Activated CD4-positive, alpha-beta T cell treated with anti-CD3 and anti-CD28 coated beads, Interleukin-2, amount 50 U/mL, for 4 hours (primary cell): ENCODE results near the gene GINS2.
A peak's percentile ranks its signal among the peaks of the same experiment; 100 is the strongest.

Experiments used
- DNase-seq, 2 experiments: peaks; one replicate each; pipeline ENCODE4 v3.0.0-alpha.2; 2020

Gene GINS2

GRCh38 chr16:85665929-85666328, 22.8 kb downstream of the GINS2 start:
- no peak for DNase-seq

GRCh38 chr16:85665373-85665740, 23.4 kb downstream of the GINS2 start:
- no peak for DNase-seq

- DNase-seq: no peak
Measured at GRCh38 chr16:85664580-85665372, 24.0 kb downstream of the GINS2 start.

DNA sequence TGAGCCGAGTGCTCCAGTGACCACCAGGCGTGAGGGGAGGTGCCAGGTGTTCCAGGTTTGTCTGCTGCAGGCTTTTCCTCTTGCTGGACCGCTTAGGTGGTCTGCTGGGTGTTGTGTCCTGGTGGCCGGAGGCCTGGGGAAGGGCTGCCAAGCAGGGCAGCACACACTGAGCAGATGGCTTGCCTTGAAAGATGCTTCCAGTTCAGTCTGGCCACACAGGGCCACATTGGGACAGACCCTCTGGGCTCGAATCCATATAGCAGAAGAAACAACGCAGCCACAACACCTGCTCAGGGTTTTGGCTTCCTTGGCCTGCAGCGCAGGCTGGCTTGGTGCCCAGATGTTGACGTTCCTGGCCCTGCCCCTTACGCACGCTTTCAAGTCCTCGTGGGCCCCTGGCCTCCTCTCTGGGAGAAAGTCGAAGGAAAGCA, 24.8 kb downstream of the GINS2 start:
- no peak for DNase-seq

- no peak for DNase-seq
Measured at GRCh38 chr16:85662976-85663830, 25.6 kb downstream of the GINS2 start.

- DNase-seq: no peak
Measured at GRCh38 chr16:85662482-85662812, 26.3 kb downstream of the GINS2 start.

GRCh38 chr16:85661740-85662481, 26.8 kb downstream of the GINS2 start:
- no peak for DNase-seq

- DNase-seq: no peak
Measured at GRCh38 chr16:85660843-85661739, 27.7 kb downstream of the GINS2 start.

GRCh38 chr16:85659805-85660511, 28.8 kb downstream of the GINS2 start:
- peak; percentile 46 to 51 for DNase-seq

DNA sequence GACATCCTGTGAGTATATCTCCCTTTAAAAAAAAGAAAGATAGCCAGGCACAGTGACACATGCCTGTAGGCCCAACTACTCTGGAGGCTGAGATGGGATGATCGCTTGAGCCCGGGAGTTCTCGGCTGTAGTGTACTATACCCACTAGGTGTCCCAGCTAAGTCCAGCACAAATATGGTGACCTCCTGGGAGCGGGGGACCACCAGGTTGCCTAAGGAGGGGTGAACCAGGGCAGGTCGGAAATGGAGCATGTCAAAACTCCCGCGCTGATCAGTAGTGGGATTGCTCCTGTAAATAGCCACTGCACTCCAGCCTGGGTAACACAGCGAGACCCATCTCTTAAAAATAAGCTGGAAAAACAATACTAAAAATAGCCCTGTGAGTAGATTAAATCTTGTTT, 29.4 kb downstream of the GINS2 start:
- no peak for DNase-seq

- DNase-seq: no peak
Measured at GRCh38 chr16:85658504-85659326, 30.0 kb downstream of the GINS2 start.

DNA sequence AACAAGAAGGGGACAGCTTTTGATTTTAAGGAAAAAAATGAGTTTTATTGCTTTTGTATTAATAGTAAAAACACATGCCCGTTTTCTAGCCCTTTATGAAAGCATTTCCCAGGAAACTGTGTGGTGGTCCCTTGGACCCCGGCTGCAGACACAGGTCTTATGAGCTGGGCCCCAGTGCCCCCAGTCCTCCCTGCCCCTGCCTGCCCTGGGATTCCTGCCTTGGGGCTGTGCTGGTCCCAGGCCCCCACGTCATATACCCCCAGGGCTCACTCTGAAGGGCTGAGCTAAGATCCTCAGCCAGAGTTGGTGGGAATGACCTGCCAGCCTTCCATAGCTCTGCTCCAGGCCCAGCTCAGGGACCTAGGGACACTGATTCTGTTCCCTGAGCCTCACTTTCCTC, 30.8 kb downstream of the GINS2 start:
- DNase-seq: no peak

DNA sequence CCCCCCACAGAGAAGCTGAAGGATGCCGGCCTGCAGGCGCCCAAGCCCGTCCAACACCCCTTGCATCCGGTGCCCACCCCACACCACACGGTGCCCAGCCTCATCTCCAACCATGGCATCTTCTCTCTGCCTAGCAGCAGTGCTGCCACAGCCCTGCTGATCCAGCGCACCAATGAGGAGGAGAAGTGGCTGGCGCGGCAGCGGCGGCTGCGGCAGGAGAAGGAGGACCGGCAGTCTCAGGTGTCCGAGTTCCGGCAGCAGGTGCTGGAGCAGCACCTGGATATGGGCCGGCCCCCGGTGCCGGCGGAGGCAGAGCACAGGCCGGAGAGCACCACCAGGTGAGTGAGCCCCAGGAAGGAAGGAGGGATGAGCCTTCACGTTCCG, 31.5 kb downstream of the GINS2 start:
- DNase-seq: no peak

GRCh38 chr16:85656351-85657266, 32.1 kb downstream of the GINS2 start:
- DNase-seq: no peak

DNA sequence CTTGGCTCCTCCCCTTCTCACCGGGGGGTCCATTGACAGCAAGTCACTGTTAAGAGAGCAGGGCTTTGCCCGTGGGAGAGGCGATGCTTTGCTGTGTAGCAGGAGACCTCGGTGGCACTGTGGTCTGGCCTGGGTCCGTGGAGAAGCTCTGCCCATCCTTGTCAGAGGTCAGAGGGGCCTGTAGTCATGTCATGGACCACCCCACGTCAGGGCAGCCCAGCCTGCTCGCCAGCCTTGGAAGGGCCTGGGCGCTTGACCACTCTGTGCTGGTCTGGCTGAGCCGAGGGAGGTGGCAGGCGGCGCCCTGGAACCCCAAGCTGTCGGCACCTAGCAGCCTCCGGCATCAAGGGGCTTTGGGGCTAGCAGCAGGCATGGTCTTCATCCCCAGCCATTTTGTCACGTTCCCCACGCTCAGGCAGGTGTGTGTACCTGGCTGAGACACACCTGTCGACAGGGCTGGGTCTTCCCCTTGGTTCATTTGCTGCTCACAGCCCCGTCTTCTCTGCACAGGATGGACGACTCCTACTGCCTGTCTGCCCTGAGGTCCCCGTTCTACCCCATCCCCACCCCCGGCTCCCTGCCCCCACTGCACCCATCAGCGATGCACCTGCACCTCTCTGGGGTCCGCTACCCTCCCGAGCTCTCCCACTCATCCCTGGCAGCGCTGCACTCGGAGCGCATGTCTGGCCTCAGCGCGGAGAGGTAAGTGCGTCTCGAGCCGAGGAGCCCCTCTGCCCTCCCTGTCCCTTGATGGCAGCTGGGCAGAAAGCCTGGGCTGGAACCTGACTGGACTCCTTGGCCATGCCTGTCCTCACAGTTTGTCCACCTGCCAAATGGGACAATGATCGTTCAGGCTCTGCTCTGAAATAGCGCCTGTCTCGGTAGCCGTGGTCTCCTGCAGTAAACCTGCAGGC, 33.3 kb downstream of the GINS2 start:
- DNase-seq: no peak

DNA sequence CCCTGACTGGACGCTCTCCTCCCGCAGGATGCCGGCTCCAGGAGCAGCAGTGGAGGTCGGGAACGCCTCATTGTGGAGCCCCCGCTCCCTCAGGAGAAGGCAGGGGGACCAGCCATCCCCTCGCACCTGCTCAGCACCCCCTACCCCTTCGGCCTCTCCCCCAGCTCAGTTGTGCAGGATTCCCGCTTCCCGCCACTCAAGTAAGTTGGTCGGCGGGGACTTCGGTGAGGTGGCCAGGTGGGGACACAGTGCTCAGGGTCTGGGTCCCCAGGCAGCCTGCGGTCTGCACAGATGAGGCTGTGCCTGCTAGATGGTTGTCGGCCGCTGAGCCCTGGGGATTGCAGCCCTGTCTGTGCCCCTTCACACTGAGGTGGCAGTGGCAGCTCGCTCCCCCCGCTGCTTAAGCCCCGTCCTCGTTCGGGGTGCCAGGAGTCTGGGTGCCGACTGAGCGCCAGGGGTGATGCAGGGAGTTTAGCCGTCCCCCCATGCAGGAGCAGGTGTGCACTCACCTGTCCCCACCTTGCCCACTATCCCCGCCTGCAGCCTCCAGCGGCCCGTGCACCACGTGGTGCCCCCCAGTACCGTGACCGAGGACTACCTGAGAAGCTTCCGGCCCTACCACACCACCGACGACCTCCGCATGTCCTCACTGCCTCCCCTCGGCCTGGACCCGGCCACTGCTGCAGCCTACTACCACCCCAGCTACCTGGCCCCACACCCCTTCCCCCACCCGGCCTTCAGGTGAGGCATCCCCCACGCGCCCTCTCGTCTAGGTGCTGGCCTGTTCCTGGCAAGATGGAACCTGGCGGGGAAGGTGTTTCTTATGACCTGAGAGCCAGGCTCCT, 34.3 kb downstream of the GINS2 start:
- no peak for DNase-seq

- no peak for DNase-seq
Measured at GRCh38 chr16:85653290-85653891, 35.4 kb downstream of the GINS2 start.
